ENCODE measurements around the gene AANAT.

AANAT gene

GRCh38 chr17:76426853-76427252 lies 40.5 kb upstream of the AANAT start (continued):
- no peak for TF ChIP-seq ZNF266 (tag by site-specific recombination; IDR thresholded peaks at IDR 0.05; ENCODE audit: low read depth)

- Histone ChIP-seq H3K36me3 (ENCODE audit: control insufficient read depth in 2 of 2, insufficient read depth in 1 of 2, low read length in 2 of 2) (peaks cover 0 to 3% of the 10 kb centered on the region in 2 experiments; a peak in 1 of 3 replicates), H3K9me3 (ENCODE audit: control insufficient read depth, insufficient read depth, low read depth, low read length) (no peaks in the 10 kb centered on the region), H3K4me1 (ENCODE audit: control insufficient read depth, insufficient read depth, low read length) (no peaks in the 10 kb centered on the region), H3K4me3 (ENCODE audit: low read depth, low read length) (no peak overlapping the region), H3K27ac (ENCODE audit: extremely low read depth, low read depth, low read length) (no peak overlapping the region)
- POLR2A ChIA-PET, result no interaction called here
- CTCF ChIA-PET, result interaction anchor here (0.5 to 1.1 kb wide), 6 partner anchors 10 to 95 kb away, joined by 3 to 4 read pairs (median 3); no protein-coding TSS in a partner anchor
- no peak for TF ChIP-seq ZNF791 (tag by site-specific recombination; IDR thresholded peaks at IDR 0.05)
- no peak for TF ChIP-seq ZNF394 (tag by site-specific recombination; IDR thresholded peaks at IDR 0.05; ENCODE audit: borderline replicate concordance)
- TF ChIP-seq ZNF26 (tag by site-specific recombination; IDR thresholded peaks at IDR 0.05), result no peak
- no peak for TF ChIP-seq ZFP41 (tag by site-specific recombination; IDR thresholded peaks at IDR 0.05; ENCODE audit: borderline replicate concordance)
- TF ChIP-seq ZNF747 (tag by site-specific recombination; IDR thresholded peaks at IDR 0.05), result no peak
- no peak for TF ChIP-seq ZNF510 (tag by site-specific recombination; IDR thresholded peaks at IDR 0.05; ENCODE audit: insufficient replicate concordance)
Measured at GRCh38 chr17:76427501-76428231, 39.7 kb upstream of the AANAT start.

GRCh38 chr17:76428511-76428910 lies 38.9 kb upstream of the AANAT start:
- CTCF ChIA-PET, result interaction anchor here (0.5 to 0.9 kb wide), 2 partner anchors 9 to 11 kb away, joined by 3 read pairs; no protein-coding TSS in a partner anchor
- Histone ChIP-seq H3K9me3 (ENCODE audit: control insufficient read depth, insufficient read depth, low read depth, low read length) (no peaks in the 10 kb centered on the region), H3K27ac (ENCODE audit: extremely low read depth, low read depth, low read length) (no peak overlapping the region), H3K4me1 (ENCODE audit: control insufficient read depth, insufficient read depth, low read length) (no peaks in the 10 kb centered on the region), H3K4me3 (ENCODE audit: low read depth, low read length) (no peak overlapping the region), H3K36me3 (ENCODE audit: control insufficient read depth in 2 of 2, insufficient read depth in 1 of 2, low read length in 2 of 2) (no peaks in the 10 kb centered on the region)
- POLR2A ChIA-PET, result no interaction called here
- TF ChIP-seq ZSCAN16 (tag by site-specific recombination; IDR thresholded peaks at IDR 0.05) (no peak), ZNF639 (tag by site-specific recombination; IDR thresholded peaks at IDR 0.05) (no peak), ZBTB10 (tag by site-specific recombination; IDR thresholded peaks at IDR 0.05) (no peak), ELK4 (IDR thresholded peaks at IDR 0.05; ENCODE audit: borderline replicate concordance, low read depth, low read length) (no peak), ZNF707 (tag by site-specific recombination; IDR thresholded peaks at IDR 0.05) (no peak), ZNF530 (tag by site-specific recombination; IDR thresholded peaks at IDR 0.05; ENCODE audit: low read depth) (no peak), ZNF585B (tag by site-specific recombination; IDR thresholded peaks at IDR 0.05) (no peak), ZNF274 (IDR thresholded peaks at IDR 0.05; ENCODE audit: low read length) (no peak), ZNF274 (tag by site-specific recombination; IDR thresholded peaks at IDR 0.05; ENCODE audit: borderline replicate concordance) (no peak), ZNF184 (tag by site-specific recombination; IDR thresholded peaks at IDR 0.05) (no peak), SCRT2 (tag by site-specific recombination; IDR thresholded peaks at IDR 0.05) (no peak), ZSCAN4 (tag by site-specific recombination; IDR thresholded peaks at IDR 0.05) (no peak), ZBTB11 (tag by site-specific recombination; conservative IDR thresholded peaks at IDR 0.05; ENCODE audit: low read depth) (no peak), EGR2 (tag by site-specific recombination; IDR thresholded peaks at IDR 0.05; ENCODE audit: low read depth) (no peak)

Data from HEK293 (cell line).